ENCODE measurements around the gene WDR86. TPM values are rescaled to one million over a fixed set of nuclear protein-coding genes. Genes with fewer than 3 reads are reported as not detected.

The WDR86 gene
- total and polyA plus RNA-seq, 2 of the 4 experiments (the other 2 are of a cell fraction): not detected

DNA sequence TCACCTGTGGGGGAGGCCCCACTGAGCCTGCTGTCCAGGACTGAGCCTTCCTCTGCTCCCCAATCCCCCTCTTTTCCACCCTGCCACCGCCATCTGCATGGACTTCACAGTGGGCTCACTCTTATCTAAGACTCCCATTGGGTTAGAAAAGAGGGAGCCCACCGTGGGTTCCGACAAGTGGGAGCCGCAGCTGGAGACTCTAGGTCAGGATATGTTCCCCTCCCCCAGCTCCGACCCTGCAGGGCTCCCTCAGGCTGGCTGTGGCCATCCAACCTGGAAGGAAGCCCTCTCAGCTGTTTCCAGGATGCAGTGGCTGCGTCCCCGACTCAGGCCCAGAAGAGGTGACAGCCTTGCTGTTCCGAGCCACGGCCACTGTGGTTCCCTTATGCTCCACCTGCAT, 4.8 kb downstream of the WDR86 start:
- Histone ChIP-seq H2BK120ac (ENCODE audit: low read depth, low read length) (no peak overlapping the region), H3K36me3 (ENCODE audit: control insufficient read depth, insufficient read depth, low read length) (no peaks in the 10 kb centered on the region), H3K18ac (ENCODE audit: low read depth, low read length) (no peak overlapping the region), H3K4me2 (ENCODE audit: low read depth, low read length) (no peak overlapping the region), H4K91ac (ENCODE audit: insufficient read depth, low read depth, low read length) (no peak overlapping the region), H3K4me1 (ENCODE audit: control insufficient read depth, insufficient read depth, low read length) (peaks cover 5% of the 10 kb centered on the region; the same call in 1 of the 2 replicates), H3K27ac (ENCODE audit: insufficient read depth, low read length) (no peak overlapping the region), H2AK5ac (ENCODE audit: low read depth, low read length) (no peak overlapping the region), H3K23ac (ENCODE audit: low read depth, low read length) (no peak overlapping the region), H3K4ac (ENCODE audit: low read depth, low read length) (no peak overlapping the region), H4K20me1 (ENCODE audit: insufficient read depth, low read length) (no peaks in the 10 kb centered on the region), H3K14ac (replicated peaks; ENCODE audit: low read depth, low read length) (no peak overlapping the region), H4K8ac (ENCODE audit: low read depth in 2 of 2, low read length in 2 of 2) (no peak overlapping the region), H3K9me1 (ENCODE audit: insufficient read depth, low read length) (0 out of 2 replicates have a peak, but pooled peaks cover 3% of the 10 kb centered on the region), H2BK15ac (ENCODE audit: low read depth, low read length) (no peak overlapping the region), H3K9me3 (ENCODE audit: control insufficient read depth, insufficient read depth, low read length) (no peaks in the 10 kb centered on the region), H3K4me3 (ENCODE audit: insufficient read depth, low read depth, low read length) (no peak overlapping the region), H3K56ac (ENCODE audit: extremely low read depth, insufficient read depth, low read length) (no peak overlapping the region), H3K9ac (ENCODE audit: low read depth, low read length) (no peak overlapping the region), H4K5ac (ENCODE audit: low read depth, low read length) (no peak overlapping the region), H2BK5ac (ENCODE audit: low read depth, low read length, poor library complexity, severe bottlenecking) (no peak overlapping the region), H2BK20ac (ENCODE audit: low read depth, low read length) (no peak overlapping the region), H2AFZ (replicated peaks; ENCODE audit: low read length, poor library complexity) (no peak overlapping the region), H3K79me1 (ENCODE audit: low read depth in 1 of 2, low read length in 2 of 2) (no peaks in the 10 kb centered on the region), H2AK9ac (replicated peaks; ENCODE audit: low read depth, low read length, poor library complexity) (peak overlapping the region; percentile 26), H3K27me3 (ENCODE audit: control insufficient read depth, insufficient read depth, low read length) (peaks cover 38% of the 10 kb centered on the region)
- dilution Hi-C loops (cut with HindIII; ENCODE audit: low sequenced_read_pairs, unreplicated experiment): no loop called here
- BruUV-seq (replicated peaks): no TSS peak
- TF ChIP-seq MAZ (IDR thresholded peaks at IDR 0.05; ENCODE audit: borderline replicate concordance, low read depth, low read length): no peak
- ChIA-PET CTCF (no interaction called here), POLR2A (ENCODE audit: unreplicated experiment) (no interaction called here)
- in situ Hi-C loops (cut with MboI; ENCODE audit: low sequenced_read_pairs): no loop called here
- intact Hi-C loops (cut with micrococcal nuclease): no loop called here
- WGBS, 2 experiments (ENCODE audit: extremely low coverage in 2 of 2, insufficient read length in 1 of 2): 90% methylated on average over 2 of the region's 9 CpGs; no CpG with 5 or more reads in 1 of the 2 experiments
- ATAC-seq (ENCODE audit: low read depth) (no peak), DNase-seq (no peak)
